ENCODE results near the gene PRC1. TPM values are rescaled to one million over a fixed set of nuclear protein-coding genes. Genes with fewer than 3 reads are reported as not detected.

The PRC1 gene
- total and polyA plus RNA-seq, 2 of the 13 experiments (the other 11 are each of a cell fraction or from before 2014, with no cell fraction given): 137 to 162 TPM

GRCh38 chr15:90974216-90974615 is 20.1 kb downstream of the PRC1 start (continued):
- TF ChIP-seq IRF2 (CRISPR knock-in tag; IDR thresholded peaks at IDR 0.05): no peak
- no peak for TF ChIP-seq BCL6 (CRISPR knock-in tag; IDR thresholded peaks at IDR 0.05)

GRCh38 chr15:90972133-90972532 is 22.2 kb downstream of the PRC1 start:
- DNase-seq (ENCODE audit: low spot score) (no peak), FAIRE-seq (no peak), ATAC-seq (no peak)
- ChIA-PET POLR2A (no interaction called here), CTCF (ENCODE audit: low intra/inter-chr PET ratio, low total read pairs) (no interaction called here)
- no peak overlapping the region for H3K4me3 ChIP-seq (replicated peaks in 1 of 3; ENCODE audit: insufficient read depth in 1 of 3, low read depth in 2 of 3, low read length in 3 of 3)
- H2AFZ ChIP-seq (ENCODE audit: low read length): no peak overlapping the region
- no peaks in the 10 kb centered on the region for H3K9me3 ChIP-seq (ENCODE audit: low read length)
- H3K9ac ChIP-seq (ENCODE audit: insufficient read depth, low read depth, low read length): no peak overlapping the region
- in situ Hi-C loops (cut with HindIII; ENCODE audit: extremely low pct_ligation_motif_present, low pct_unique_long_range_greater_than_20kb) (no loop called here), intact Hi-C loops (cut with micrococcal nuclease; ENCODE audit: unreplicated experiment) (no loop called here)
- no TSS peak for BruUV-seq (replicated peaks)
- no peaks in the 10 kb centered on the region for H3K4me1 ChIP-seq (ENCODE audit: insufficient read depth, low read length)
- H3K4me2 ChIP-seq (ENCODE audit: low read depth, low read length): no peak overlapping the region
- H3K27ac ChIP-seq (ENCODE audit: extremely low read length, insufficient read depth, low read length): no peak overlapping the region
- TF ChIP-seq TBL1XR1 (IDR thresholded peaks at IDR 0.05; ENCODE audit: borderline replicate concordance, low read length, partially characterized antibody) (no peak), DNMT1 (CRISPR knock-in tag; IDR thresholded peaks at IDR 0.05) (no peak), ZNF580 (CRISPR knock-in tag; IDR thresholded peaks at IDR 0.05; ENCODE audit: borderline replicate concordance, low read depth) (no peak), ZIK1 (CRISPR knock-in tag; IDR thresholded peaks at IDR 0.05; ENCODE audit: borderline replicate concordance, low read depth) (no peak), MAFG (CRISPR knock-in tag; IDR thresholded peaks at IDR 0.05) (no peak), REL (CRISPR knock-in tag; conservative IDR thresholded peaks at IDR 0.05) (no peak), NR3C1 (CRISPR knock-in tag; IDR thresholded peaks at IDR 0.05) (no peak), ZNF678 (CRISPR knock-in tag; IDR thresholded peaks at IDR 0.05) (no peak), ZNF850 (CRISPR knock-in tag; conservative IDR thresholded peaks at IDR 0.05) (no peak), PHF21A (CRISPR knock-in tag; IDR thresholded peaks at IDR 0.05) (no peak), CSRNP1 (CRISPR knock-in tag; IDR thresholded peaks at IDR 0.05) (no peak), HDAC6 (IDR thresholded peaks at IDR 0.05; ENCODE audit: low read depth, low read length) (no peak), GFI1 (CRISPR knock-in tag; IDR thresholded peaks at IDR 0.05; ENCODE audit: borderline replicate concordance) (no peak), ZSCAN9 (CRISPR knock-in tag; IDR thresholded peaks at IDR 0.05; ENCODE audit: borderline replicate concordance) (no peak), FUBP1 (CRISPR knock-in tag; IDR thresholded peaks at IDR 0.05; ENCODE audit: borderline replicate concordance) (no peak), RFX5 (IDR thresholded peaks at IDR 0.05; ENCODE audit: low read depth, low read length) (no peak), HOMEZ (CRISPR knock-in tag; IDR thresholded peaks at IDR 0.05; ENCODE audit: low read depth) (no peak)
- H3K27me3 ChIP-seq (ENCODE audit: control insufficient read depth in 1 of 2, insufficient read depth in 2 of 2, low read length in 2 of 2): no peaks in the 10 kb centered on the region
- H3K79me2 ChIP-seq (ENCODE audit: insufficient read depth, low read length): no peaks in the 10 kb centered on the region
- 82% methylated on average over 5 of the region's 5 CpGs for WGBS (ENCODE audit: low lambda C conversion rate)
- H4K20me1 ChIP-seq (ENCODE audit: insufficient read depth, low read length): no peaks in the 10 kb centered on the region; the same call in 1 of the 2 replicates
- H3K36me3 ChIP-seq (replicated peaks in 1 of 2; ENCODE audit: control insufficient read depth in 1 of 2, insufficient read depth in 2 of 2, low read length in 2 of 2): peaks cover 23 to 76% of the 10 kb centered on the region in 2 experiments; a peak in 4 of 5 replicates

Data from HepG2 (cell line).